NCI-H2196 treated with DMSO at 0.1 percent for 48 hours (cell line): Measurements from ENCODE around the gene CALM3.
A peak's percentile ranks its signal among the peaks of the same experiment; 100 is the strongest.

ENCODE experiments used
- DNase-seq: peaks from one replicate; lab custom pipeline; 2025; ENCODE audit not compliant: unreplicated experiment; lab: John Stamatoyannopoulos, UW

Gene CALM3

DNA sequence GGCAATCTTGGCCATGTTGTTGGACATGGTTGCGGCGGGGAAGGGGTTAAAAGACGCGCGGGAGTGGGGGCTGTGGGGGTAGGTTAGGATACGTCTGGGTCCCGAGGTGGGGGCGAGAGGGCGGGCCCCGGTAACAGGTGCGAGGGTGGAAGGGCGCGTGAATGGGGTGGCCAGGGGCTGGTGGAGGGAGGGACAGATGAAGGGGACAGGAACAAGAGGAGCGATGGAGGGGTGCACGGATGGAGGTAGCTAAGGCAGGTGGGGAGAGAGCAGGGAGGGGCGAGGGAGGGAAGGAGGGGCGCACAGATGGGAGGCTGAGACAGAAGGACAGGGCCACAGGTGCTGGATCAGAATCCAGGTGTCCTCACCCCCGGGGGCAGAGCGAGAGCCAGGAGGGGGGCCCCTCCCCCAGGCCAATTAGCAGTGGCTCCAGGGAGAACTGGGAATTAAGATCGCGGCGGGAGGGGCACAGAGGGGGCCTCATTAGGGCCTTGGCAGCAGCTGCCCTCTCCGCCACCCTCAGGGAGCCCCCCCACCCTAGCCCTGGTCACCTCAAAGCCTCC is 33.6 kb downstream of the CALM3 start:
- no peak for DNase-seq

DNA sequence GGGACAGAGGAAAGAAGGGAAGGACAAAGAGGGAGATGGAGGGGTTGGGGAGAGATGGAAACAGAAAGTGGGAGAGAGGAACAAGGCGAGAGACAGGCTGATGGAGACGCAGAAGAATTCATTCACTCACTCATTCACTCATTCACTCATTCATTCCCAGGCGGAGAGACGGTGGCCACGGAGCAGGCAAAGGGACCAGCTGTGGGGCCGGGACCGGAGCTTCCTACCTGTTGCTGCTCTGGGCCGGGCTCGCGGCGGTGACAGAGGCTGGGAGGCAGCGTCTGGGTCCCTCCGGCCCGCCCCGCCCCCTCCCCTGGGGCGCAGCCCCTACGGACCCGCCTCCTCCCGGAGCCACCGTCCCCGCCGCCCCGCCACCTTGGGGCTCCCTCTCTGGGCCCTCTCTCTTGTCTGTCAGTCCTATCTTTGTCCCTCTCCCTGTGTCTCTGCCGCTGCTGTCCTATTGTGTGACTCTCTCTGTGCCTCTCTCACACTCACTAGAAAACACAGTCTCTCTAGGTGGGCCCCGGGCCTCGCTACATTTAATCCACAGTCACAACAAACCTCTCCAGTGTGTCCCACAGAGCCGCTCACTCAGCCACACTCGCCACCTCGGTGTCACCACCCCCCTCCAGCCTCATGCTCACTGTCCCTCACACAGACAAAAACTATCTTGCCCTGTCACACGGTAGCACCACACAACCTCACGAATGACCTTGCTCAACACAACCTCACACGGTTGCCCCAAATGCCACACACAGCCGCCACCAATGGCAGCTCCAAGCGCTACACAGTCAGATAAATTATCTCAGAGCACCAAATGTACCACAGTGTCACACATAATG is 35.0 kb downstream of the CALM3 start, which contains the start of gene GNG8:
Gene GNG8, minus strand, starts transcription at position 283 of the 842 bp plus-strand sequence. CDS start 1,520 bp downstream, outside the sequence.
- no peak for DNase-seq

DNA sequence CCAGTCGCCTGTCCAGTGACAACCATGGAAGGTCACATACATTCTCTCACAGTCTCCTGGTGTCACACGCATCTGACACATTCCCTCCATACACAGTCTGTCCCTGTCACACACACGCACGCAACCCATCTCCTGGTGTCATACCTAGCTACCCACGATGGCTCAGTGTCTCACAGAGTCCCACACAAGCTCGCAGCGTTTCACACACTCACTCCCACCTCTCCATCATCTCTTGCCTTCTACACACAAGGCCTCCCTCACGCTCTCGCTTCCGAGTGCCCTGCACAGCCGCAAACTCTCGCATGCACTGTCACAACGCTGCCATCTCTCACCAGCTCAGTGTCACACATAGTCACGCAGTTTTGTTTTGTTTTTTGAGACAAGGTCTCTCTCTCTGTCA is 36.1 kb downstream of the CALM3 start:
- no peak for DNase-seq

DNA sequence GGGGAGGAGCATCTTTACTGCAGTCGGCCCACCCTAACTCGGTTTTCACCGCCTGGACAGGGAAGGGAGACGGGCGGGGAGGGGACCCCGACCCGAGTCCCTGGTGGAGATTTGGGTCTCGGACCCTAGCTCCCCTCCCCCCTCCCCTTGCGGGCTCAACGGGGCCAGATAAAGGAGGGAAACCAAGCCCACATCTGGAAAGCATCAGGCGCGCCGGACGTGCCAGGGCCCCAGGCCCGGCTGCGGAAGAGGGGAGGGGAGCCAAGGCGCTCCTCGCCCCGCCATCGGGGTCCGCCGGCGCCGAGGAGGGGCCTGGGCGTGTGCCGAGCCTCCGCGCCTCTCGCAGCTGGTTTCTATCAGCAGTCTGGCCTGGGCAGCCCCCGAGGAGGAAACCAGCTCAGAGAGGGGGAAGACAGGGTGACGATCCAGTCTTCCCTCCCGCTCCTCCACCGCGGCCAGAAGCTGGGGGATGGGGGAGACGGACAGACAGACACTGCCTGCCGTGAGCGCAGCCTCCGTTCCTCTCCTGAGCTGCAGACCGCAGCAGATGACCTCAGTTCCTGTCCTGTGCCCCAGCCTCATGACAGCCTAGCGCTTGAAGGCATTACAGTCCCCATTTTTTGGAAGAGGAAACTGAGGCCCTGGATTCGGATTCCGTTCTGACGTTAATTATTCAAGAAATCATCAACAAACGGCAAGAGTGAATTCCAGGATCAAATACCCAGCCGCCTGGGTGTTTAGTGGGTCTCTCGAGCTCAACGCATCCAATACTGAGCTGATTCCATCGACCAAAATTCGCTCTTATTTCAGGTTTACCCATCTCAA is 38.4 kb downstream of the CALM3 start:
- peak; percentile 8 for DNase-seq

DNA sequence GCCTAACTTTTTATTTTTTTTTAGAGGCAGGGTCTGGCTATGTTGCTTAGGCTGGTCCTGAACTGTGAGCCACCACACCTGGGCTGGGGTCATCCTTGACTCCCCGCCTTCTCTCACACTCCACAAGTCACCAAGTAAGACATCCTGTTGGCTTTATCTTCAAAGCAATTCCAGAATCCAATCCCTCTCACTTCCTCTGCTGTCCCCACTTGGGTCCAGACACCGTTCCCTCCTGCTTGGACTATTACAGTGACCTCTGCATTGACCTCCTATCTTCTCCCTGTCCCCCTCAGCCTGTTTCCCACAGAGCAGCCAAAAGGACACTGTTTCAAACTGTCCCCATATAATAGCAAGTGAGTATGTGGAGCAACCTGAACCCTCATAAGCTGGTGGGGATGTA is 39.5 kb downstream of the CALM3 start:
- no peak for DNase-seq

DNA sequence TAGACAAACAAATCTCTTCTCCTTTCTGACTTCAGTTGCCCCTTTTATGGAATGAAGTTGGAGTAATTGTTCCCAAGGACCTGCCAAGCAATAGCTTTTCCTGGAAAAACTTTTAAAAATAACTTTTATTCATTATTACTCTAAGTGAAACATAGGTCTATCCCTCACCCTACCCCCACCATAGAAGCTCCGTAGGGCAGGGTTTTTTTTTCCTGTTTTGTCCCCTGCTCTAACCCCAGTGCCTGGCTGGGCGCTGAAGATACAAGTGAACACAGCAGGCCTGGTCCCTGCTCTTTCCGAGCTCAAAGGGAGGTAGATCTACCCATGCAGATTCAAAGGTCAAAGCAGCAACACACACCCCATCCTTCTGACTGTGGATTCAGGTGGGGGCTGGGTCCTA is 43.6 kb downstream of the CALM3 start:
- DNase-seq = no peak

DNA sequence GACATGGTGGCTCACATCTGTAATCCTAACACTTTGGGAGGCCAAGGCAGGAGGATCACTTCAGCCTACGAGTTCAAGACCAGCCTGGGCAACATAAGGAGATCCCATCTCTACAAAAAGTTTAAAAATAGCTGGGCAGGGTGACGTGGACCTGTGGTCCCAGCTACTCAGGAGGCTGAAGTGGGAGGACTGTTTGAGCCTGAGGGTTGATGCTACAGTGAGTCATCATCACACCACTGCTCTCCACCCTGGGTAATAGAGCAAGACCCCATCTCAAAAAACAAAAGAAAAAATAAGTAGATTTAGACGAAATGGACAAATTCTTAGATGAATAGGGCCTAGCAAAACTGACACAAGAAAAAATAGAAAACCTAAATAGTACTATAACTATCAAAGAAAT is 45.3 kb downstream of the CALM3 start:
- no peak for DNase-seq

DNA sequence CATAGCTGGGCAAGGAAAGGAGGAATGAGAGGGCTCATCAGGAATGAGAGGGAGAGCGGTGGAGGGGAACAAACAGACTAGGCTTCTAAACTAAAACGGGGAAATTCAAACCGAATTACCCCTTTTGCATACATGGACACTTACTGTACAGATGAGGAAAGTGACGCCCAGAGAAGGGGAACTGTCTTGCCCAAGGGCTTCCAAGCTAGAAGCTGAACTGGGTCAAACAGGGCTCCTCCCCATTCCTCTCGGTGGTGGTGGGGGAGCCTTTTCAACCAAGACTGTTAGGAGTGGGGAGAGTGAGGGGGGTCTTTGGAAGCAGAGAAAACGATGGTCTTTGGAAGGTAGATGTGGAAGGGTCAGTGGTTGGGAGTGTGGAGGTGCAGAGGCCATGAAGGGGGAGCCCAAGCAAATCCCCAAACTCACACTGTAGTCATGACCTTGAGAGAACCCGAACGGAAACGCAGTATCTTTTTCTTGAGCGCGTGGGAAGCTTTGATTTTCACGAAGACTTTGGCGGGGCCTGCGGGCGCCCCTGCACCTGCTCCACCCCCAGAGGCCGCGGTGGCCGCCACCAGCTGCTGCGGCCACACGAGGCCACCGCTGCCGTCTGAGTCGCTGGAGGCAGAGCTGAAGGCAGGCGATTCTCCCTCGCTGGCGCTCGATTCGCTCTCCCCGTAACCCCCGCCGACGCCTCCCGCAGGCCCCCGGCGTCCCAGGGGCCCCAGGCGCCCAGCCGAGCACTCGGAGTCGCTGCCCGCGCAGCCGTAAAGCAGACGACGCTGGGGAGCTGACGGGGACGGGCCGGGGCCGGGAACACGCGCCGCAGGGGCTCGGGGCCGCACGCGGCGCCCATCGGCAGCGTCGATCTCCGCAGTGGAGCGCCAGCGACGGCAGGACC is 47.2 kb downstream of the CALM3 start:
- no peak for DNase-seq

DNA sequence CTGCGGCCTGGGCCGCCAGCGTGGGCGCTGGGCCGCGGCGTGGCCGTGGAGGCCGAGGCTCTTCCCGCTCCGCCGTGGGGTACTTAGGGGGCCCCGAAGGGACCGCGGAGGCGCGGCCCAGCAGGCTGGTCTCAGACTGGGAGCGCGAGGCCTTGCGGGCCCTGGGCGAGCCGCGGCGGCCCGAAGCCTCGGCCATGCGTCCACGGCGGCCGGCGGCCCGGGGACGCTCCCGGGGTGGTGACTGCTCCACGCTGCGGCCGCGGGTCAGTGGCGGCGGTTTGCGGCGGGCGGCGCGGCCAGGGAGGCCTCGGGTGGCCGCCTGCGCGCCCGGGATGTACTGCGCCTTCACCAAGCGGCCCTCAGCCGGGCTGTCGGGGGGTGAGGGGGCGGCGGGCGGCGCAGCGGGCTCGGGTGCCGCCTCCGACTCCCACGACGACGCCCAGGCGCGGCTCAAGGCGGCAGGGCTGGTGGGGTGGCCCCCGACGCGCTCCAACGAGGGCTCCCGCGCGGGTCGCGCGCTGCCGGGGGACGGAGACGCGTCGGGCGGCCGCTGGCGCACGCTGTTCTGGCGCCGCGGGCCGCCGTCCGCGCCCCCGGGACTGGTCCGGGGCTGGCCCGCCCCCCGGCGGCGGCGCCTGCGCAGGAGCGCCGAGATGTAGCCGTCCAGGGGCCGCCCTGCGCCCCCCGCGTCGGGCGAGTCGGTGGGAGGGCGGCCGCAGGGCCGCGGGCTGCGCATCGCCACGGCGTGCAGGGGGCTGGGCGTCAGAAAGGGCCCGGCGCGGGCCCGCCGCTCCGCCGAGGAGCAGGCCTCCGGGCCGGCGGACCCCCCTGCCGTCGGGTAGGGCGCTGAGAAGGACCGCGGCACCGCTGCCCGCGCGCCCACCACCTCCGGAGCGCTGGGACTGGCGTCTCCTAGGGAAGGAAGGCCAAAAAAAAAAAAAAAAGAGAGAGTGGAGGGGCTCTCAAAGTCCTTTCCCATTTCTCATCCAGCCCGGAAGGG is 48.1 kb downstream of the CALM3 start:
- no peak for DNase-seq

DNA sequence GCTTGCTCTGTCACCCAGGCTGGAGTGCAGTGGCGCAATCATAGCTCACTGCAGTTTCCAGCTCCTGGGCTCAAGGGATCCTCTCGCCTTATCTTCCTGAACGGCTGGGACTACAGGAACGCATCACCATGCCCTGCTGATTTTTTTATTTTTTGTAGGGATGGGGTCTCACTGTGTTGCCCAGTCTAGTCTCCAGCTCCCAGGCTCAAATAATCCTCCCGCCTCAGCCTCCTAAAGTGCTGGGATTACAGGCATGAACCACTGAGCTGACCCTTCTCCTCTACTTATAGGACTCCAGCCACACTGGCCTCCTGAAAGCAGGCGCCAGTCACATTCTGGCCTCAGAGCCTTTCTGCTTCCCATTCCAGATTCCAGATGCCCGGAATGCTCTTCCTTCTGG is 49.3 kb downstream of the CALM3 start:
- no peak for DNase-seq

DNA sequence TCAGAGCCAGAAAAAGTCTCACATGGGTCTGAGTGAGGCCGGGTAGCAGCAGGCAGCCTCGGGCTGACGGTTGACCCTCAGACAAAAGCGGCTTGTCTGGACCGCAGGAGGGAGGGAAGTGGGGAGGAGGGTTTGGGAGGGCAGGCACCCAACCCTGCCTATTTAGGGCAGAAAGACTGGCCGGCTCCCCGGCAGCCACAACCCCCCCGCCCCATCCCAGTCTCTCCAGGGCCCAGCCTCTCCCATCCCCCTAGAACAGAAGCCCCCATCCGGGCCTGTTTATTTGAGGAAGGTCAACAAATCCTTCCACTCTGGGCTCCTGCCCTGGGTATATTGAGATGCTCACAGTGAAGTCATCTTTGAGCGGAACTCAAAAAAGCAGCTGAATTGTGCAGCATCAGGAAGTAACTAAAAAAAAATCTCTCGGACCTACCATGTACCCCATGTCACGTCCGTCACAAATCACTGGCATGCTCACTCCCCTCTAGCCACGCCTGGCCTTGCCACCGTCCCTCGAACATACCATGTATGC is 53.6 kb downstream of the CALM3 start:
- DNase-seq = no peak

DNA sequence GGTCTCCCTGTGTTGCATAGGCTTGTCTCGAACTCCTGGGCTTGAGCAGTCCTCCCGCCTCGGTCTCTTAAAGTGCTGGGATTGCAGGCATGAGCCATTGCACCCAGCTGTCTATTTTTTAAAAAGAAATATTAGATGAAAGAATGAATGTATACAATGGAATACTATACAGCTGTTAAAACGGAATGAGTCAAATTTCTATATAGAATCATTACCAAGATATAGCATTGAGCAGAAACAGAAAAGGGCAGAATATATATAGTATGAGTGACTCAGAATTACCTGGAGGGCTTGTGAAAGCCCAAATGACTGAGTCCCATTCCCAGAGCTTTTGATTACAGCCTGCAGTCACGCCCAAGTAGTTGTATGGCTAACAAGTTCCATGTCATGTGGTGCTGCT is 55.4 kb downstream of the CALM3 start:
- DNase-seq = no peak

DNA sequence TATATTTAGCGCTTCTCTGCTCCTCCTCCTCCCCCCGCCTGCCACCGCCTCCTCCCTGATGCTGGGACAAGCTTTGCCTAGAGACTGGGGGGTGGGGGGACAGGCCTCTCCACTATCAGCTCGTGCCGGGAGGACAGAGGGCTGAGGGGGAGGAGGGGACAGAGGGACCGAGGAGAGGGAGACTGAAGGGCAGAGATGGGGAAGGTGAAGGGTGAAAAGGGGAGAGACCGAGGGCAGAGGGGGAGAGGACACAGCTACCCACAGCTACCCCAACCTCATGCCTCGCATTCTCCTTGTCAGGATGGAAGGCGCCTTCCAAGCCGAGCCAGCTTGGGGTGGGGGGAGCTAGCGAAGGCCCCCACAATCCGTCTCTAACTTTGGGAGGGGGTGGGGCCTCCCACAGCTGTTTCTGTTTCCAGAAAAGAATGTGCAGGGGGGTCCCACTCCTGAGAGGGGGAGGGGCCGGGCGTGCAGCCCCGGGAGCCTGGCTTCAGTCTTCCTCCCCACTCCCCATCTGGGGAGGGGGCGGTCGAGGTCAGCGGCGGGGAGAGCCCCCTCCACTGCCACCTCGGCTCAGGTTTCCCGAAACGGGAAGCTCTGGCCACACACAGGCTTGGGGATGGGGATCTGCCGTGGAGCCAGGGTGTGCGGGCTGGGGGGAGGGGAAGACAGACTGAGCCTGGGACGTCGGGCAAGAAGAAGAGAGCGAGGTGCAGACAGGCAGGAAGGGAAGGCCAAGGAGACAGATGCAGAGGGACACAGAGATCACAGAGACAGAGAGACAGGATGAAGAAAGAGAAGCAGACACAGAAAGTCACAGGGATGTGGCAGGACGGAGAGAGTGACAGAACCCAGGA is 58.2 kb downstream of the CALM3 start:
- no peak for DNase-seq

DNA sequence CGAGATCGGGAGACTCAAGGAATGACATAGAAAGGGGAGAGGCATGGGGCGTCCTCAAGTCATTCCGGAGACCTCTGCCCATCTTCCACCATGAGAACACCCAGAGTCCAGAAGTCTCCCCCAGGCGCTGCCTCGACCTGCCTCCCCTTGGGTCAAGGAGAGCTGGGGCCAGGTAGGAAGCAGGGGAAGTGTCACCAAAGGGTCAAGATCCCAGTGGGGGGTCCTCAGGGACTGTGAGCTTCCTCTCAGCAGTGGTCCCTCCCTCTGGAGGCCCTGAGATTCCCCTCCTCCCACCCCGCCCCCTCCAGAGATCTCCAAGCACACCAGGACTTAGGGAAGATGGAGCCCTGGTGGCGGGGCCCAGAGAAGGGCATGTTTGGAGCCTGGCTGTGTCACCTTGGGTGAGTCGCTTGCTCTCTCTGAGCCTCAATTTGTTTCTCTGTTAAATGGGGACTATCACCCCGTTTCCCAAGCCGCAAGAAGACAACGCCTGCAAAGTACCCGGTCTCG is 58.9 kb downstream of the CALM3 start:
- DNase-seq = no peak
